HG03521 (cell line): ENCODE data around the gene STBD1.
"Not testable (repeated sequence)": the region's sequence is repeated elsewhere in the genome, so short reads cannot be mapped to it uniquely, and the experiment has no call there.

ENCODE experiments used
- ATAC-seq: cut with Tn5 transposase; IDR thresholded peaks from one replicate; pipeline ENCODE4 v1.9.1; 2021; ENCODE audit warnings: mild to moderate bottlenecking, moderate library complexity; ENCODE audit not compliant: unreplicated experiment

Gene STBD1

DNA sequence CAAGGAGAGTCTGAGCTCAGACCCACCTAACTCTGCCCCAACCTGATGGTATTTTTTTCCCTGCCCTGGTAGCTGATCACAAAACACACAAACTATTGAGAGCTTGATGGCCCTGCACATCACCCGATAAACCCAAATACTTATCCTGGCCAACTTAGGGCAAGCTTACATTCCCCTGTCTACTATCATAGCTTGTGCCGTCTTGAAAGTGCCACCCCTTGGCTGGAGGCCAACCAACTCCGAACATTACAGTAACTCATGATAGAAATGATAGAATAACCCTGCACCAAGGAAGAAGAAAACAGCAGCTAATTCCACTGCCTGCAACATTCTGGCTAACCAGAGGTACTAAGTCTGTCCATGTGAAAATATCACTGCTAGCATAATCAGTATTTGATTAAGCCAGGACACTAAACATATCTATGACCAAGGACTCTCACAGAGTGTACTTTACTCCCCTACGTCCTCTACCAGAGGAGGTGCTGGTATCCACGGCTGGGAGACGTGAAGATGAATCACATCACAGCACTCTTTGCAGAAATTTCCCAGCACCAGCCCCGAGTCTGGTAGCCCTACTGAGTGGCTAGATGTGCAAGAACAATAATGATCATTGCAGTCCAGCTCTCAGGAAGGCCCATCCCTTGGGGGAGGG, 8.9 kb downstream of the STBD1 start:
- ATAC-seq: no peak

DNA sequence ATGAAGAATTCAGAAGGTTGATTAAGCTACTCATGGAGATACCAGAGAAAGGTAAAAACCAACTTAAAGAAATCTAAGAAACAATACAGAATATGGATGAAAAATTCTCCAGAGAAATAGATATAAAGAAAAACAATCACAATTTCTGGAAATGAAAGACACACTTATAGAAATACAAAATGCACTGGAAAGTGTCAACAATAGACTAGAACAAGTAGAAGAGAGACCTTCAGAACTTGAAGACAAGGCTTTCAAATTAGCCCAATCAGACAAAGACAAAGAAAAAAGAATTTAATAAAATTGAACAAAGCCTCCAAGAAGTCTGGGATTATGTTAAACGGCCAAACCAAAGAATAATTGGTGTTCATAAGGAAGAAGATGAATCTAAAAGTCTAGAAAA, 9.6 kb downstream of the STBD1 start:
- ATAC-seq: no peak

GRCh38 chr4:76322236-76322635, 15.7 kb downstream of the STBD1 start:
- no peak for ATAC-seq

GRCh38 chr4:76325072-76325471, 18.5 kb downstream of the STBD1 start:
- no peak for ATAC-seq

- ATAC-seq: no peak
These were observed 20.0 kb downstream of the STBD1 start for GRCh38 chr4:76326515-76326914.

- no peak for ATAC-seq
These were observed 28.4 kb downstream of the STBD1 start for GRCh38 chr4:76334885-76335284.

DNA sequence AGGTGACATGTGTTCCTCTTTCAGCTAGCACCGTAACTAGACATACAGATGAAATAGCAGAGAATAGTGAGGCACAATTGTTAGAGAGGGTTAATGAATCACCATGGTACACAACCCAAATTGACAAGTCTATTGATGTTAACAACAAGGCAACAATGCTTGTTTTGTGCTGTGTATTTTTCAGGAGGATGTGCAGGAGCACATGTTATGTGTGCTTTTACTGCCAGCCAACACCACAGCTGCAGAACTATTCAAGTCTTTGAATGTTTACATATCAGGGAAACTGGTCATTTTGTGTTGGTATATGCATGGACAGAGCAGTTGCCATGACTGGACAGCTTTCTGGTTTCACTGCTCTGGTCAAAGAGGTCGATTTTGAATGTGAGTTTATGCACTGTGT, 32.8 kb downstream of the STBD1 start:
- no peak for ATAC-seq

GRCh38 chr4:76341063-76341462, 34.5 kb downstream of the STBD1 start:
- no peak for ATAC-seq

DNA sequence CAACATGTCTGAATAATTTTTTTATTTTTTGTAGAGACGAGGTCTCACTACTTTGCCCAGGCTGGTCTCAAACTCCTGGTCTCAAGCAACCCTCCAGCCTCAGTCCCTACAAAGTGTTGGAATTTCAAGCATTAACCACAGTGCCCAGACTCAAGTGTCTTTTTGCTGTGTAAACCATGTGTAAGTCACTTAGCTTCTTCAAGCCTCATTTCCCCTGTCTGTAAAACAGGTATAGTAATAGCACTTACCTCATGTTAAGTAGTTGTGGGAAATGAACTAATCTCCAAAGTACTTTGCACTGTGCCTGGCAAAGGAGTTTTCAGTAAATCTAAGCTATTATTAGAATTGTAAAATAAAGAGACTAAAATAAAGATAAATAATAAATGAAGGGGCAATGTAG, 35.7 kb downstream of the STBD1 start:
- no peak for ATAC-seq

GRCh38 chr4:76342803-76343202, 36.3 kb downstream of the STBD1 start:
- no peak for ATAC-seq

DNA sequence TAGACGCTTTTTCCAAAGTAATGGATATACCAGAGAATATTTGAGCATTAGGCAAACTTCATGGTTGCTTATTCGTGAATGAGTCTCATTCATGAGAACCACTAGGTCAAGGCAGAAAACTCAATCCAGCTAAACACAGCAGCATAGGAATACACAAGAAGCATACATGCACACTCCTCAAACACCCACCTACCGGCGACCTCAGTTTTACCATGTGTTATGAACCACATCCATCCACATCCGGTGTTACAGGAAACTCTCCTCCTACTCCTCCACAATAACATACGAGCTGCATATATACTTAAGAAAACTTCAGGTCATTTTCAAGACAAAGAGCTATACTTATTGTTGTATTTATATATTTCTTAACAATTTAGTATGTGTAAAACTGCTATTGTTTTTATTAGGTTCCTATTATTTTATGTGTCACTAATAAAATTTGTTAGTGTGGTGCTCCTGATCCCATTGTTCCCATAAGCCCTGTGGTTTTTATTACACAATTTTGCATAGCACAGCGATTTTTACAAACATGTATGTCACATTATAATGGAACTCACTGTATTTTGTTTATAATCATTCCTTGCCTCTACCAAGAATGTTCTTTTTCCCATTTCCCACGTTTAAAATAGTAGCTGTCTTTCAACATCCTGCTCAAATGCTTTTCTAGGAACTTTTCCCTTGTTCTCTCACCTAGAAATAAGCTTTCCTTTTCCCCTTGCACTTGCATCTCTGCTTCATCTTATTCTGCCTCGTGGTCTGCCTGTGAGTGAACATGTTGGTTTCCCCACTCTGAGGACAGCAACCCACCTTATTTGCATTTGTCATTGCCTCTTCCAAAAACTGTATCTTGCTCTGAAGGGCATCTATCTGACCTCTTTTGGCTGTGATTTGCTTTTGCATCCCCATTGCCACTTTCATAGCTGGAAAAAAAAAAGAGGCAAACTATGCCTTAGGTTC, 48.3 kb downstream of the STBD1 start:
- no peak for ATAC-seq

- no peak for ATAC-seq
These were observed 51.4 kb downstream of the STBD1 start for GRCh38 chr4:76357981-76358380.

DNA sequence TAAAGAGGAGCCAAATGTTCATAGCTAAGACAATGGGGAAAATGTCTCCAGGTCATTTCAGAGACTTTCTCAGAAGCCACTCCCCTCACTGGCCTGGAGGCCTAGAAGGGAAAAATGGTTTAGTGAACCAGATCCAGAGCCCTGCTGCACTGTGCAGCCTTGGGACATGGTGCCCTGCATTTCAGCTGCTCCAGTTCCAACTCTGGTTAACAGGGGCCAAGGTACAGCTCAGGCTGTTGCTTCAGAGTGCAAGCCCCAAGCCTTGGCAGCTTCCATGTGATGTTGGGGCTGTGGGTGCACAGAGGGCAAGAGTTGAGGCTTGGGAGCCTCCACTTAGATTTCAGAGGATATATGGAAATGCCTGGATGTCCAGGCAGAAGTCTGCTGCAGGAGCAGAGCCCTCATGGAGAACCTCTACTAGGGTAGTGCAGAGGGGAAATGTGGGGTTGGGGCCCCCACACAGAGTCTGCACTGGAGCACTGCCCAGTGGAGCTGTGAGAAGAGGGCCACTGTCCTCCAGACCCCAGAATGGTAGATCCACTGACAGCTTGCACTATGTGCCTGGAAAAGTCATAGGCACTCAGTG, 53.4 kb downstream of the STBD1 start:
- ATAC-seq: not testable (repeated sequence)
